K562 (cell line): ENCODE measurements around the gene TMEM184A. TPM values are rescaled to one million over a fixed set of nuclear protein-coding genes. Genes with fewer than 3 reads are reported as not detected.

Source experiments
- ATAC-seq: fragments of 200-7000 bp; cut with Tn5 transposase; 3 replicates; pipeline ENCODE4 v1.9.1; 2020; ENCODE audit warnings: moderate library complexity
- BruUV-seq: library from RNA; stranded (reverse); fragments of 400-500 nt; replicated peaks from 2 replicates; lab custom pipeline; 2021; lab: Mats Ljungman, UMichigan
- CTCF ChIA-PET: fragments of 300-600 bp; formaldehyde crosslinking; extraction: SDS; loops from one replicate; lab custom pipeline; 2021; ENCODE audit warnings: low intra/inter-chr PET ratio; lab: Yijun Ruan, JAX
- POLR2A ChIA-PET: fragments of 300-600, 350-650 bp; sonication (Branson Sonifier 250); formaldehyde crosslinking; extraction: SDS; loops from one replicate; lab custom pipeline; 2021; ENCODE audit warnings: antibody characterized with exemption, inconsistent platforms; lab: Yijun Ruan, JAX
- DNase-seq, 4 experiments: peaks; one replicate each; pipeline versions ENCODE4 v3.0.0 to v3.0.0-alpha.2; 2011 to 2018; ENCODE audit warnings: low spot score in 3 of 4, mixed read lengths in 3 of 4; ENCODE audit errors: extremely low read depth in 1 of 4
- FAIRE-seq: peaks from 2 replicates; lab custom pipeline; 2011; peaks lifted over from hg19 to GRCh38; lab: Jason Lieb, UNC
- H2AFZ ChIP-seq: 2 replicates; pipeline ENCODE4 v1.6.0; 2011; ENCODE audit warnings: low read depth, low read length, control low read depth, inconsistent platforms
- H3K27ac ChIP-seq: fragments of 200-600 bp; 3 replicates; pipeline ENCODE4 v1.8.0; 2011; ENCODE audit warnings: low read depth, mild to moderate bottlenecking, control low read depth, inconsistent platforms, low read length, moderate library complexity, mixed read lengths; ENCODE audit errors: extremely low read depth
- H3K27me3 ChIP-seq, 2 experiments: fragments of 300-600 bp in 1 of 2; 2 replicates in 1 of 2; 3 replicates in 1 of 2; pipeline versions ENCODE4 v1.6.0 to v1.8.0; 2011; ENCODE audit warnings: inconsistent platforms in 2 of 2, low read length in 2 of 2, mild to moderate bottlenecking in 1 of 2, mixed read lengths in 1 of 2, moderate library complexity in 1 of 2; ENCODE audit not compliant: control insufficient read depth in 2 of 2, insufficient read depth in 2 of 2
- H3K36me3 ChIP-seq: fragments of 300-600 bp; 3 replicates; pipeline ENCODE4 v1.8.0; 2011; ENCODE audit warnings: mild to moderate bottlenecking, low read length, inconsistent platforms; ENCODE audit not compliant: control insufficient read depth, insufficient read depth
- H3K4me1 ChIP-seq, 2 experiments: fragments of 200-600 bp in 1 of 2; replicated peaks in 1 of 2; 2 replicates in 1 of 2; 3 replicates in 1 of 2; pipeline versions ENCODE4 v1.5.1 to v1.8.0; 2011; ENCODE audit warnings: inconsistent platforms in 2 of 2, low read length in 2 of 2, mild to moderate bottlenecking in 1 of 2, mixed read lengths in 1 of 2, moderate library complexity in 1 of 2; ENCODE audit not compliant: control insufficient read depth in 2 of 2, insufficient read depth in 2 of 2
- H3K4me2 ChIP-seq: 2 replicates; pipeline ENCODE4 v1.6.1; 2011; ENCODE audit warnings: low read length, control low read depth, inconsistent platforms, mixed read lengths; ENCODE audit not compliant: insufficient read depth
- H3K4me3 ChIP-seq: fragments of 200-600 bp; sonication (generic), shearing (Covaris generic); 2 replicates; pipeline ENCODE4 v1.5.1; 2016; ENCODE audit warnings: control low read depth, inconsistent platforms
- H3K79me2 ChIP-seq: fragments of 200-600 bp; 3 replicates; pipeline ENCODE4 v1.8.0; 2011; ENCODE audit warnings: low read length, inconsistent platforms; ENCODE audit not compliant: control insufficient read depth, insufficient read depth
- H3K9ac ChIP-seq, 2 experiments: 2 replicates each; pipeline versions ENCODE4 v1.6.0 to v1.6.1; 2011; ENCODE audit warnings: low read depth in 2 of 2, low read length in 2 of 2, control low read depth in 1 of 2, inconsistent platforms in 1 of 2, mild to moderate bottlenecking in 1 of 2, mixed read lengths in 1 of 2; ENCODE audit not compliant: insufficient read depth in 1 of 2
- H3K9me1 ChIP-seq: one replicate; pipeline ENCODE4 v1.6.0; 2011; ENCODE audit warnings: inconsistent platforms, mild to moderate bottlenecking, low read length, moderate library complexity; ENCODE audit not compliant: control insufficient read depth, insufficient read depth
- H3K9me3 ChIP-seq: replicated peaks from 2 replicates; pipeline ENCODE4 v1.5.1; 2011; ENCODE audit warnings: low read depth, low read length, inconsistent platforms; ENCODE audit not compliant: control insufficient read depth, insufficient read depth
- H4K20me1 ChIP-seq: replicated peaks from 2 replicates; pipeline ENCODE4 v1.6.1; 2011; ENCODE audit warnings: low read length, inconsistent platforms, mixed read lengths; ENCODE audit not compliant: control insufficient read depth, insufficient read depth
- CC2D1A ChIP-seq: fragments of 450-650 bp; IDR thresholded peaks from 2 replicates; pipeline ENCODE4 v1.6.1; 2017; ENCODE audit warnings: mild to moderate bottlenecking
- CTCF ChIP-seq, 3 experiments: IDR thresholded peaks in 2 of 3; conservative IDR thresholded peaks in 1 of 3; 2 replicates each; pipeline ENCODE4 v1.5.1; 2011 to 2012; ENCODE audit warnings: low read length in 3 of 3, mild to moderate bottlenecking in 3 of 3, control low read depth in 2 of 3, improper control_type of control experiment in 1 of 3, inconsistent platforms in 1 of 3, low read depth in 1 of 3, mixed read lengths in 1 of 3, moderate library complexity in 1 of 3; ENCODE audit not compliant: insufficient read depth in 2 of 3
- JUND ChIP-seq, 2 experiments: IDR thresholded peaks; 2 replicates in 1 of 2; 3 replicates in 1 of 2; pipeline ENCODE4 v1.6.1; 2011; ENCODE audit warnings: borderline replicate concordance in 2 of 2, low read depth in 2 of 2, low read length in 2 of 2, improper control_type of control experiment in 1 of 2, missing biosample characterization in 1 of 2, missing genetic modification characterization in 1 of 2, missing genetic modification reagents in 1 of 2
- REST ChIP-seq, 2 experiments: fragments of 450-650 bp; formaldehyde crosslinking in 1 of 2; IDR thresholded peaks; 2 replicates each; pipeline versions ENCODE4 v1.4.0 to v1.6.1; 2014 to 2020; ENCODE audit warnings: mild to moderate bottlenecking in 2 of 2, borderline replicate concordance in 1 of 2, low read depth in 1 of 2
- ZMIZ1 ChIP-seq, 2 experiments: fragments of 150-350 bp in 1 of 2; IDR thresholded peaks; 2 replicates each; pipeline ENCODE4 v1.6.1; 2012 to 2016; ENCODE audit warnings: low read depth in 2 of 2, low read length in 2 of 2, mild to moderate bottlenecking in 1 of 2, moderate library complexity in 1 of 2
- whole genome bisulfite sequencing: fragments of 100-300 bp; shearing (Covaris generic); methylation state at CpG from one replicate; pipeline ENCODE4 v1.1.6; 2016; ENCODE audit warnings: low coverage, mixed read lengths; ENCODE audit not compliant: insufficient coverage; ENCODE audit errors: missing lambda C conversion rate; 5-methylcytosine and 5-hydroxymethylcytosine counted together
- in situ Hi-C: fragments of 300-500 bp; cut with MboI; formaldehyde crosslinking; loops from 4 replicates; pipeline ENCODE4 v1.15.0; 2018; ENCODE audit warnings: inconsistent platforms, mixed read lengths
- intact Hi-C: fragments of 100-400 bp; cut with micrococcal nuclease; formaldehyde crosslinking; loops from 2 replicates; pipeline ENCODE4 v1.14.2; 2022
- polyA plus RNA-seq, 8 experiments: library from polyadenylated mRNA; depleted of rRNA in 4 of 8; stranded (reverse) in 5 of 8; unstranded in 3 of 8; fragments of >200 nt; fragmentation: Nextera tagmentation in 2 of 8; fragmentation: Illumina TruSeq in 1 of 8; extraction: Ambion mirVana in 2 of 8; extraction: Trizol in 1 of 8; gene quantifications; 2 replicates each; pipeline versions ENCODE4 v1.2.1 to v1.2.3, GENCODE V29; 2011 to 2014; ENCODE audit warnings: inconsistent platforms in 1 of 8, missing spikeins in 1 of 8
- total RNA-seq, 7 experiments: library from RNA; depleted of rRNA in 6 of 7; stranded (reverse); fragments of >200 nt in 6 of 7; fragmentation: Illumina TruSeq in 2 of 7; extraction: Trizol in 2 of 7; gene quantifications; 2 replicates each; pipeline versions ENCODE4 v1.2.1 to v1.2.3, GENCODE V29; 2011 to 2021; ENCODE audit warnings: low replicate concordance in 1 of 7

The TMEM184A gene
- total and polyA plus RNA-seq, 9 of the 15 experiments (the other 6 are each of a cell fraction or from before 2014, with no cell fraction given), result 0.10 to 0.18 (median 0.11) TPM; not detected in 6

GRCh38 chr7:1548438-1548831, 7.6 kb downstream of the TMEM184A start:
- DNase-seq (peak; percentile 52 to 68 (median 60)), FAIRE-seq (peak; percentile 56), ATAC-seq (peak; percentile 89)
- Histone ChIP-seq H3K4me2 (no peak overlapping the region; the same call in 1 of the 2 replicates), H3K9me1 (no peaks in the 10 kb centered on the region), H3K4me3 (no peak overlapping the region), H3K27ac (no peak overlapping the region), H3K9me3 (no peaks in the 10 kb centered on the region), H3K27me3 (peaks cover 0 to 18% of the 10 kb centered on the region in 2 experiments; a peak in 2 of 5 replicates), H2AFZ (peak overlapping the region; percentile 37; the same call in 1 of the 2 replicates), H3K4me1 (peaks cover 0 to 73% of the 10 kb centered on the region in 2 experiments; a peak in 3 of 5 replicates), H3K36me3 (no peaks in the 10 kb centered on the region), H3K9ac (peak overlapping the region in 1 of 2 experiments; percentile 76; a peak in 2 of 4 replicates), H3K79me2 (no peaks in the 10 kb centered on the region), H4K20me1 (no peaks in the 10 kb centered on the region)
- WGBS, result 3% methylated on average over 10 of the region's 17 CpGs
- ChIA-PET CTCF (interaction anchor here (0.6 to 3.1 kb wide), 2 partner anchors 41 to 44 kb away, joined by 5 to 33 read pairs; partner anchors contain the start of gene INTS1), POLR2A (interaction anchor here (0.5 to 1.8 kb wide), 6 partner anchors 8 to 809 kb away, joined by 3 to 6 read pairs (median 3); no protein-coding TSS in a partner anchor)
- no TSS peak for BruUV-seq
- intact Hi-C loops (no loop called here), in situ Hi-C loops (no loop called here)
- TF ChIP-seq CC2D1A, result 0 out of 2 replicates have a peak, but pooled peaks have one; percentile 28
- TF ChIP-seq REST (IDR thresholded peaks at IDR 0.05; ENCODE audit: borderline replicate concordance), result peak; percentile 72; the same call in 1 of the 2 replicates
- TF ChIP-seq REST (CRISPR knock-in tag; IDR thresholded peaks at IDR 0.05; ENCODE audit: low read depth), result no peak
- TF ChIP-seq ZMIZ1 (IDR thresholded peaks at IDR 0.05; ENCODE audit: low read depth in 2 of 2, low read length in 2 of 2), result no peak
- TF ChIP-seq JUND (IDR thresholded peaks at IDR 0.05; ENCODE audit: borderline replicate concordance, low read depth, low read length), result peak; percentile 40
- TF ChIP-seq JUND (tag; IDR thresholded peaks at IDR 0.05; ENCODE audit: borderline replicate concordance, low read depth, low read length), result no peak
- TF ChIP-seq CTCF (IDR thresholded peaks at IDR 0.05 in 2 of 3, conservative IDR thresholded peaks at IDR 0.05 in 1 of 3; ENCODE audit: insufficient read depth in 2 of 3, low read depth in 1 of 3, low read length in 3 of 3), result peak; percentile 57 to 85 (median 71)
